ENCODE measurements around the gene GRM1. TPM values are rescaled to one million over a fixed set of nuclear protein-coding genes. Genes with fewer than 3 reads are reported as not detected.

Gene GRM1
- total and polyA plus RNA-seq, 2 donors = 0.01 to 0.16 TPM

DNA sequence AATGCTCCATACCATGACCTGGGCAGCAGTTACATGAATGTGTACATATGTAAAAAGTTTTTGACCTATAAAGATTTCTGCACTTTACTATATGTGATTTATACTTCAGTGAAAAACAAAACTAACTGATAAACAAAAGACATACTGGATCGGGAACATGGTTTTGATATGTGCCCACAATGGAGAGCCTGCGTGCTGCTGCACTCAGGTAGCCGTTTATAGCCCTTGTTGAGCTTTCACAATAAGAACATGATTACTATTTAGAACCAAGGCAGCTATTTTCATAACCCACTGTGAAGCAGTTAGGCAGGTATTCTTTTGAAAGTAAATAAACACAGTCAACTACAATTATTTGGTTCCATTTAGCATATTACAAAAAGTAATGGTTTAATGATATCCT, 318.8 kb downstream of the GRM1 start:
- WGBS = 91% methylated on average over 3 of the region's 3 CpGs
- H3K4me1 ChIP-seq (ENCODE audit: insufficient read depth) = no peaks in the 10 kb centered on the region
- no peak overlapping the region for H3K4me3 ChIP-seq (ENCODE audit: low read depth, low read length)
- no peak for DNase-seq (ENCODE audit: extremely low spot score)
- no peaks in the 10 kb centered on the region for H3K36me3 ChIP-seq (ENCODE audit: insufficient read depth)
- no peak overlapping the region for H3K27ac ChIP-seq (ENCODE audit: low read depth)

GRCh38 chr6:146351018-146351417, 322.2 kb downstream of the GRM1 start:
- Histone ChIP-seq H3K36me3 (ENCODE audit: insufficient read depth) (no peaks in the 10 kb centered on the region), H3K27ac (ENCODE audit: low read depth) (no peak overlapping the region), H3K4me3 (ENCODE audit: low read depth, low read length) (no peak overlapping the region), H3K4me1 (ENCODE audit: insufficient read depth) (no peaks in the 10 kb centered on the region)
- 44% methylated on average over 3 of the region's 3 CpGs for WGBS
- DNase-seq (ENCODE audit: extremely low spot score) = no peak

DNA sequence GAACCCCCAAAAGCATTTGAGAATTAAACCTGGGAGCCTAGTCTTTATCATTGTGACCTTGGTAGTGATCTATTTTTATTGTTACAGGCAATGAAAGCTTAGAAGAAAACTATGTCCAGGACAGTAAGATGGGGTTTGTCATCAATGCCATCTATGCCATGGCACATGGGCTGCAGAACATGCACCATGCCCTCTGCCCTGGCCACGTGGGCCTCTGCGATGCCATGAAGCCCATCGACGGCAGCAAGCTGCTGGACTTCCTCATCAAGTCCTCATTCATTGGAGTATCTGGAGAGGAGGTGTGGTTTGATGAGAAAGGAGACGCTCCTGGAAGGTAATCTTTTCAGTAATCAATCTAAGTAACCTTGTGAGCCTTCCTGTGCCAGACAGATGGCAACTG, 323.3 kb downstream of the GRM1 start:
- WGBS = 86% methylated on average over 5 of the region's 5 CpGs
- H3K4me1 ChIP-seq (ENCODE audit: insufficient read depth) = no peaks in the 10 kb centered on the region
- no peak overlapping the region for H3K4me3 ChIP-seq (ENCODE audit: low read depth, low read length)
- no peak for DNase-seq (ENCODE audit: extremely low spot score)
- H3K27ac ChIP-seq (ENCODE audit: low read depth) = no peak overlapping the region
- H3K36me3 ChIP-seq (ENCODE audit: insufficient read depth) = no peaks in the 10 kb centered on the region

DNA sequence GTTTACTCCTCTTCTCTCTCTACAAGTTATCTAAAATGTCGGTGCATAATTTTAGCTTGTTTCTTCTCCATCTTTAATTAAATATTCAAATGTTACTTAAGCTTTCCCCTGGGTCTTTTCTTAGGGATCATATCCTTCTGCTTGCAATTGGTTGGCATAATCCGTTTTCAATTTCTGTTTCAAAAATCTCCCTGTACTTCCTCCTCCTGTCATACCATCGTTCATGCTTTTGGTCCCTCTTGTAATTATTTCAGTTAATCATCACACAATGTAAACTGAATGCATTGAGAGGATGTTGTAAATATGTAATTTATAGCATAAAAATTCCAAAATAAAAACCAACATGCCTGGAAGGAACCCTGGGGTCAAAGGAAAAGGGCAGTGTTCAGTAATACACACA, 325.6 kb downstream of the GRM1 start:
- no peak overlapping the region for H3K4me3 ChIP-seq (ENCODE audit: low read depth, low read length)
- H3K4me1 ChIP-seq (ENCODE audit: insufficient read depth) = no peaks in the 10 kb centered on the region
- DNase-seq (ENCODE audit: extremely low spot score) = no peak
- H3K36me3 ChIP-seq (ENCODE audit: insufficient read depth) = no peaks in the 10 kb centered on the region
- no peak overlapping the region for H3K27ac ChIP-seq (ENCODE audit: low read depth)
- WGBS = 70% methylated on average over 3 of the region's 3 CpGs

GRCh38 chr6:146355521-146356100, 326.7 kb downstream of the GRM1 start:
- no peaks in the 10 kb centered on the region for H3K4me1 ChIP-seq (ENCODE audit: insufficient read depth)
- 75% methylated on average over 4 of the region's 4 CpGs for WGBS
- no peak overlapping the region for H3K27ac ChIP-seq (ENCODE audit: low read depth)
- DNase-seq (ENCODE audit: extremely low spot score) = no peak
- H3K36me3 ChIP-seq (ENCODE audit: insufficient read depth) = no peaks in the 10 kb centered on the region
- H3K4me3 ChIP-seq (ENCODE audit: low read depth, low read length) = no peak overlapping the region

- 69% methylated on average over 8 of the region's 8 CpGs for WGBS
- H3K4me3 ChIP-seq (ENCODE audit: low read depth, low read length) = no peak overlapping the region
- no peak for DNase-seq (ENCODE audit: extremely low spot score)
- no peaks in the 10 kb centered on the region for H3K36me3 ChIP-seq (ENCODE audit: insufficient read depth)
- H3K4me1 ChIP-seq (ENCODE audit: insufficient read depth) = no peaks in the 10 kb centered on the region
- H3K27ac ChIP-seq (ENCODE audit: low read depth) = no peak overlapping the region
Observed at GRCh38 chr6:146357578-146358430, 328.9 kb downstream of the GRM1 start.

DNA sequence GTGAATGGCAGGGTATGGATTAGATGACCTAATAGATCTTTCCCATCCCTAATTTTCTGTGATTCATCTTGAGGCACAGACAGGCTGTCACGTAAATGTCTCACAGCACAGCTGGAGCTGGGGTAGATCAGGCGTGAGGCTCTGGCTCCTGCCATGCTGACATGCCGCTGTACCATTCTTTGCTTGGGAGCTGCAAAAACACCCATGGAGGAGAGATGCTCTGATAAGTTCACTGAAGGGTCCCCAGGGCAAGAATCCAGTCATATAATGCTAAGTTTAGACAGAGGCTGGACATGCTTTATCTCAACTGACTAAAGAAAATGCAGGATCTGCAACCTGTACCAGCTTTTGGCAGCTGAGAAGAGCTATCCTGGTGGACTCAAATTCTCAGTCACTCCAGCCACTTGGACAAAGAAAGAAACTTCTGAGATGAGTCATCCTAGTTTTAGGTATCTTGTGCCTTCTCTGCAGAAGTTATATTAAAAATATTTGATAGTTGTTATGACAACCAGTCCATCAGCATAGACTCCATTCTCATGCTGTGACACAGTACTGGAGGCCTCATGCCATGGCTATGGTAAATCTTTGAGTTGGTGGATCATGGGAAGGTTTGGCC, 329.7 kb downstream of the GRM1 start:
- Histone ChIP-seq H3K4me1 (ENCODE audit: insufficient read depth) (no peaks in the 10 kb centered on the region), H3K36me3 (ENCODE audit: insufficient read depth) (no peaks in the 10 kb centered on the region), H3K27ac (ENCODE audit: low read depth) (no peak overlapping the region), H3K4me3 (ENCODE audit: low read depth, low read length) (no peak overlapping the region)
- 52% methylated on average over 3 of the region's 3 CpGs for WGBS
- no peak for DNase-seq (ENCODE audit: extremely low spot score)

GRCh38 chr6:146359131-146359530, 330.3 kb downstream of the GRM1 start:
- Histone ChIP-seq H3K27ac (ENCODE audit: low read depth) (no peak overlapping the region), H3K4me1 (ENCODE audit: insufficient read depth) (no peaks in the 10 kb centered on the region), H3K4me3 (ENCODE audit: low read depth, low read length) (no peak overlapping the region), H3K36me3 (ENCODE audit: insufficient read depth) (no peaks in the 10 kb centered on the region)
- no peak for DNase-seq (ENCODE audit: extremely low spot score)

- no peak for DNase-seq (ENCODE audit: extremely low spot score)
- WGBS = 44% methylated on average over 4 of the region's 4 CpGs
- H3K4me1 ChIP-seq (ENCODE audit: insufficient read depth) = no peaks in the 10 kb centered on the region
- H3K4me3 ChIP-seq (ENCODE audit: low read depth, low read length) = no peak overlapping the region
- H3K36me3 ChIP-seq (ENCODE audit: insufficient read depth) = no peaks in the 10 kb centered on the region
- no peak overlapping the region for H3K27ac ChIP-seq (ENCODE audit: low read depth)
Observed at GRCh38 chr6:146361128-146361924, 332.5 kb downstream of the GRM1 start.

DNA sequence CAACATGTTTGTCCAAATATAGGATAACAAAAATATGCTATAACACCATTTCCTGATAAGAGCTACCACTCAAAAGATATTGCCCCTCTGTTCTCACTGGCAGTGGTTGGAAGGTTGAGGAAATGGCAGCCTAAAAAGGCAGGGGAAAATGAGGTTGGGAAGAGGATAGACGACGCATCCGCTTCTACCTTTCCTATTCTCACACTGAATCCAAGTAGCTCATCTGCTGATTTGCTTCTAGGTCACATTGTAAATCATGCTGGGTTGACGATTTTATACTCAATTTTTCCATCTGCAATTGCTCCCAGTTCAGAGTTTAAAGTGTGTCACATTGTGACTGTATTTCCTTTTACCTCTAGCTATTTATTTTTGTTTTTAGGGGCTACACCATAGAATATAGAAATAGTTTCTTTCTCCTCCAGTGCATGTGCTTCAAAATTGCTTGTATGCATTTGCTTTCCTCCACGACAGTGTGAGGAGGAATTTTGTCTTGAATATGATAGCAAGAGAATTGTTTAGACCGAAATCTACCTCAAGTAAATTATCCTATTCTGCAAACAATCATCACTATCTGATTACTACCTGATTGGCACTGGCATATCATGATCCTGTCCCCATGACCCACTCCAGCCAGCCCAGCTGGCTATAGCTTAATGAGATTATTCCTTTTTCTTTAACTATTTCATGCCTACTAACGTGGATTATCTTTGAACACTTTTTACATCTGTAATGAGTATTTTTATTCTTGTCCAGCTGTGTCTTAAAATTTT, 335.2 kb downstream of the GRM1 start:
- 68% methylated on average over 7 of the region's 7 CpGs for WGBS
- H3K4me3 ChIP-seq (ENCODE audit: low read depth, low read length) = no peak overlapping the region
- DNase-seq (ENCODE audit: extremely low spot score) = no peak
- H3K4me1 ChIP-seq (ENCODE audit: insufficient read depth) = no peaks in the 10 kb centered on the region
- no peaks in the 10 kb centered on the region for H3K36me3 ChIP-seq (ENCODE audit: insufficient read depth)
- no peak overlapping the region for H3K27ac ChIP-seq (ENCODE audit: low read depth)

GRCh38 chr6:146364816-146365594, 336.1 kb downstream of the GRM1 start:
- no peaks in the 10 kb centered on the region for H3K36me3 ChIP-seq (ENCODE audit: insufficient read depth)
- no peaks in the 10 kb centered on the region for H3K4me1 ChIP-seq (ENCODE audit: insufficient read depth)
- WGBS = 78% methylated on average over 3 of the region's 3 CpGs
- no peak overlapping the region for H3K27ac ChIP-seq (ENCODE audit: low read depth)
- no peak overlapping the region for H3K4me3 ChIP-seq (ENCODE audit: low read depth, low read length)
- no peak for DNase-seq (ENCODE audit: extremely low spot score)

- WGBS = 60% methylated on average over 1 of the region's 1 CpG
- H3K4me1 ChIP-seq (ENCODE audit: insufficient read depth) = no peaks in the 10 kb centered on the region
- H3K27ac ChIP-seq (ENCODE audit: low read depth) = no peak overlapping the region
- H3K4me3 ChIP-seq (ENCODE audit: low read depth, low read length) = no peak overlapping the region
- no peak for DNase-seq (ENCODE audit: extremely low spot score)
- H3K36me3 ChIP-seq (ENCODE audit: insufficient read depth) = no peaks in the 10 kb centered on the region
Observed at GRCh38 chr6:146367061-146367460, 338.2 kb downstream of the GRM1 start.

Measured in urinary bladder (tissue), 4 donors.